HG03342 (cell line): Measurements from ENCODE around the gene CD151.

Experiments used
- ATAC-seq: cut with Tn5 transposase; IDR thresholded peaks from one replicate; pipeline ENCODE4 v1.9.1; 2021; ENCODE audit warnings: mild to moderate bottlenecking, moderate library complexity; ENCODE audit not compliant: unreplicated experiment

The CD151 gene

GRCh38 chr11:869399-870126 lies 36.8 kb downstream of the CD151 start:
- ATAC-seq: no peak

GRCh38 chr11:870127-870413 lies 37.3 kb downstream of the CD151 start:
- no peak for ATAC-seq

GRCh38 chr11:870418-870817 lies 37.7 kb downstream of the CD151 start:
- ATAC-seq: no peak

- no peak for ATAC-seq
Measured at GRCh38 chr11:871472-871871, 38.7 kb downstream of the CD151 start.

GRCh38 chr11:872799-873198 lies 40.0 kb downstream of the CD151 start:
- ATAC-seq: no peak

- ATAC-seq: no peak
Measured at GRCh38 chr11:873706-874105, 41.0 kb downstream of the CD151 start.

GRCh38 chr11:875203-875602 lies 42.5 kb downstream of the CD151 start:
- no peak for ATAC-seq

GRCh38 chr11:875769-876301 lies 43.1 kb downstream of the CD151 start:
- no peak for ATAC-seq

GRCh38 chr11:876545-876944 lies 43.8 kb downstream of the CD151 start:
- no peak for ATAC-seq

GRCh38 chr11:877565-877964 lies 44.8 kb downstream of the CD151 start:
- no peak for ATAC-seq

GRCh38 chr11:880447-880846 lies 47.7 kb downstream of the CD151 start:
- ATAC-seq: no peak

GRCh38 chr11:882596-882995 lies 49.8 kb downstream of the CD151 start:
- no peak for ATAC-seq

GRCh38 chr11:883527-883926 lies 50.8 kb downstream of the CD151 start:
- no peak for ATAC-seq

- no peak for ATAC-seq
Measured at GRCh38 chr11:884578-885070, 51.9 kb downstream of the CD151 start.

GRCh38 chr11:886568-886967 lies 53.8 kb downstream of the CD151 start:
- ATAC-seq: no peak

GRCh38 chr11:887589-887988 lies 54.8 kb downstream of the CD151 start:
- no peak for ATAC-seq
